ENCODE measurements around the gene SCARB1. TPM values are rescaled to one million over a fixed set of nuclear protein-coding genes. Genes with fewer than 3 reads are reported as not detected.
A peak's percentile ranks its signal among the peaks of the same experiment; 100 is the strongest.

The SCARB1 gene
- total RNA-seq, 1 donor from 2014 or later: 25.1 TPM

- H3K27me3 Mint-ChIP-seq (ENCODE audit: unreplicated experiment): peaks cover 9% of the 10 kb centered on the region
- peaks cover 22% of the 10 kb centered on the region for H3K9me3 Mint-ChIP-seq (ENCODE audit: unreplicated experiment)
- no peak for TF ChIP-seq CTCF (IDR thresholded peaks at IDR 0.05; ENCODE audit: partially characterized antibody, unreplicated experiment)
- peaks cover 26% of the 10 kb centered on the region for H3K4me1 Mint-ChIP-seq (ENCODE audit: low read depth, unreplicated experiment)
- H3K4me3 Mint-ChIP-seq (ENCODE audit: unreplicated experiment): no peak overlapping the region
- H3K27ac Mint-ChIP-seq (ENCODE audit: unreplicated experiment): no peak overlapping the region
- DNase-seq: no peak
- H3K36me3 Mint-ChIP-seq (ENCODE audit: unreplicated experiment): peaks cover 16% of the 10 kb centered on the region
These were observed 102.6 kb downstream of the SCARB1 start for GRCh38 chr12:124761056-124761455.

GRCh38 chr12:124760560-124760959, 103.1 kb downstream of the SCARB1 start:
- H3K4me1 Mint-ChIP-seq (ENCODE audit: low read depth, unreplicated experiment): peaks cover 27% of the 10 kb centered on the region
- TF ChIP-seq CTCF (IDR thresholded peaks at IDR 0.05; ENCODE audit: partially characterized antibody, unreplicated experiment): no peak
- H3K9me3 Mint-ChIP-seq (ENCODE audit: unreplicated experiment): peaks cover 24% of the 10 kb centered on the region
- no peak for DNase-seq
- H3K27me3 Mint-ChIP-seq (ENCODE audit: unreplicated experiment): peaks cover 9% of the 10 kb centered on the region
- H3K27ac Mint-ChIP-seq (ENCODE audit: unreplicated experiment): no peak overlapping the region
- H3K4me3 Mint-ChIP-seq (ENCODE audit: unreplicated experiment): no peak overlapping the region
- H3K36me3 Mint-ChIP-seq (ENCODE audit: unreplicated experiment): peaks cover 16% of the 10 kb centered on the region

- peaks cover 27% of the 10 kb centered on the region for H3K9me3 Mint-ChIP-seq (ENCODE audit: unreplicated experiment)
- peaks cover 32% of the 10 kb centered on the region for H3K4me1 Mint-ChIP-seq (ENCODE audit: low read depth, unreplicated experiment)
- DNase-seq: no peak
- no peak overlapping the region for H3K4me3 Mint-ChIP-seq (ENCODE audit: unreplicated experiment)
- TF ChIP-seq CTCF (IDR thresholded peaks at IDR 0.05; ENCODE audit: partially characterized antibody, unreplicated experiment): no peak
- no peak overlapping the region for H3K27ac Mint-ChIP-seq (ENCODE audit: unreplicated experiment)
- H3K27me3 Mint-ChIP-seq (ENCODE audit: unreplicated experiment): peaks cover 14% of the 10 kb centered on the region
- H3K36me3 Mint-ChIP-seq (ENCODE audit: unreplicated experiment): peaks cover 16% of the 10 kb centered on the region
These were observed 103.7 kb downstream of the SCARB1 start for GRCh38 chr12:124759841-124760503.

- no peak for TF ChIP-seq CTCF (IDR thresholded peaks at IDR 0.05; ENCODE audit: partially characterized antibody, unreplicated experiment)
- peak overlapping the region; percentile 70 for H3K4me3 Mint-ChIP-seq (ENCODE audit: unreplicated experiment)
- H3K27ac Mint-ChIP-seq (ENCODE audit: unreplicated experiment): peak overlapping the region; percentile 55
- DNase-seq: peak; percentile 67
- peaks cover 16% of the 10 kb centered on the region for H3K36me3 Mint-ChIP-seq (ENCODE audit: unreplicated experiment)
- H3K9me3 Mint-ChIP-seq (ENCODE audit: unreplicated experiment): peaks cover 25% of the 10 kb centered on the region
- H3K27me3 Mint-ChIP-seq (ENCODE audit: unreplicated experiment): peaks cover 17% of the 10 kb centered on the region
- peaks cover 41% of the 10 kb centered on the region for H3K4me1 Mint-ChIP-seq (ENCODE audit: low read depth, unreplicated experiment)
These were observed 105.1 kb downstream of the SCARB1 start for GRCh38 chr12:124758266-124759220.
